Measurements from ENCODE around the gene MMP28.

The MMP28 gene

GRCh38 chr17:35742896-35743477, 52.5 kb downstream of the MMP28 start:
- Histone ChIP-seq H3K27me3 (ENCODE audit: control insufficient read depth, insufficient read depth, low read length) (peaks cover 4% of the 10 kb centered on the region), H3K79me2 (no peaks in the 10 kb centered on the region), H3K4me2 (ENCODE audit: low read length) (no peak overlapping the region), H3K9me3 (ENCODE audit: control insufficient read depth, low read length) (no peaks in the 10 kb centered on the region), H3K4me3 (ENCODE audit: low read depth, low read length) (no peak overlapping the region), H3K9ac (no peak overlapping the region), H3K27ac (no peak overlapping the region), H3K36me3 (ENCODE audit: control insufficient read depth, insufficient read depth, low read length) (no peaks in the 10 kb centered on the region), H3K4me1 (peaks cover 5% of the 10 kb centered on the region), H2AFZ (no peak overlapping the region)
- TF ChIP-seq CTCF (IDR thresholded peaks at IDR 0.05): no peak

GRCh38 chr17:35742496-35742895, 52.9 kb downstream of the MMP28 start:
- Histone ChIP-seq H3K9me3 (ENCODE audit: control insufficient read depth, low read length) (no peaks in the 10 kb centered on the region), H3K9ac (no peak overlapping the region), H3K4me3 (ENCODE audit: low read depth, low read length) (no peak overlapping the region), H2AFZ (no peak overlapping the region), H3K27ac (no peak overlapping the region), H3K27me3 (ENCODE audit: control insufficient read depth, insufficient read depth, low read length) (peaks cover 4% of the 10 kb centered on the region), H3K4me1 (no peaks in the 10 kb centered on the region), H3K79me2 (no peaks in the 10 kb centered on the region), H3K4me2 (ENCODE audit: low read length) (no peak overlapping the region), H3K36me3 (ENCODE audit: control insufficient read depth, insufficient read depth, low read length) (no peaks in the 10 kb centered on the region)
- TF ChIP-seq CTCF (IDR thresholded peaks at IDR 0.05): no peak

GRCh38 chr17:35740997-35741931, 54.2 kb downstream of the MMP28 start:
- H2AFZ ChIP-seq: peak overlapping the region; percentile 43
- no peaks in the 10 kb centered on the region for H3K9me3 ChIP-seq (ENCODE audit: control insufficient read depth, low read length)
- H3K9ac ChIP-seq: no peak overlapping the region
- peaks cover 4% of the 10 kb centered on the region for H3K27me3 ChIP-seq (ENCODE audit: control insufficient read depth, insufficient read depth, low read length)
- H3K27ac ChIP-seq: no peak overlapping the region
- no peak for TF ChIP-seq CTCF (IDR thresholded peaks at IDR 0.05)
- H3K36me3 ChIP-seq (ENCODE audit: control insufficient read depth, insufficient read depth, low read length): no peaks in the 10 kb centered on the region
- H3K4me2 ChIP-seq (ENCODE audit: low read length): no peak overlapping the region
- no peaks in the 10 kb centered on the region for H3K4me1 ChIP-seq
- no peaks in the 10 kb centered on the region for H3K79me2 ChIP-seq
- no peak overlapping the region for H3K4me3 ChIP-seq (ENCODE audit: low read depth, low read length)

- H3K9ac ChIP-seq: no peak overlapping the region
- H3K27ac ChIP-seq: no peak overlapping the region
- peaks cover 4% of the 10 kb centered on the region for H3K27me3 ChIP-seq (ENCODE audit: control insufficient read depth, insufficient read depth, low read length)
- H2AFZ ChIP-seq: no peak overlapping the region
- H3K4me1 ChIP-seq: no peaks in the 10 kb centered on the region
- no peak for TF ChIP-seq CTCF (IDR thresholded peaks at IDR 0.05)
- H3K79me2 ChIP-seq: no peaks in the 10 kb centered on the region
- H3K9me3 ChIP-seq (ENCODE audit: control insufficient read depth, low read length): no peaks in the 10 kb centered on the region
- H3K4me2 ChIP-seq (ENCODE audit: low read length): no peak overlapping the region
- no peaks in the 10 kb centered on the region for H3K36me3 ChIP-seq (ENCODE audit: control insufficient read depth, insufficient read depth, low read length)
- no peak overlapping the region for H3K4me3 ChIP-seq (ENCODE audit: low read depth, low read length)
Observed at GRCh38 chr17:35740216-35740615, 55.2 kb downstream of the MMP28 start.

Data from parathyroid adenoma (tissue), 2 donors.